T47D (cell line): ENCODE data around the gene PSAP.
A peak's percentile ranks its signal among the peaks of the same experiment; 100 is the strongest.

ENCODE experiments used
- DNase-seq, 2 experiments: peaks; one replicate each; pipeline versions ENCODE4 v3.0.0 to v3.0.0-alpha.2; 2011 to 2012; ENCODE audit warnings: low read depth in 1 of 2, low spot score in 1 of 2
- JUND ChIP-seq: IDR thresholded peaks from 2 replicates; pipeline ENCODE4 v1.6.1; 2012; ENCODE audit warnings: low read depth
- in situ Hi-C: cut with HindIII; loops from 2 replicates; pipeline ENCODE4 v1.10.0; 2016; ENCODE audit warnings: low sequenced_read_pairs, low pct_unique_long_range_greater_than_20kb

The PSAP gene

DNA sequence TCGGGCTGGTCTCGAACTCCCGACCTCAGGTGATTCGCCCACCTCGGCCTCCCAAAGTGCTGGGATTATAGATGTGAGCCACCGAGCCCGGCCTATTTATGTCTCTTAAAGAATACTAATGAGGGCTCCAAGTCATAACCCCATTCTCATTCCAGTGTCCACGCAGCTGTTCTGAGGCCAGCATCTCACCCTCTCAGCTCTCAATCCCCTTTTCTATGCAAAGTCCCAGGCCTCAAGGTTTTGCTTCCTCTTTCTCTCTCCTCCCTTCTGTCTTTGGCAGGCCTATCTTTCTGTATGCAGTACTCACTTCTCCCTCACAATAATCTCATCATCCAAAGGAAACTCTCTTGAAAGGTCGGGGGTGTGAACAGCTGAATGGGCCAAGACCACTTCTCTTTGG is 49.7 kb downstream of the PSAP start:
- in situ Hi-C loops: no loop called here
- no peak for DNase-seq
- no peak for TF ChIP-seq JUND

DNA sequence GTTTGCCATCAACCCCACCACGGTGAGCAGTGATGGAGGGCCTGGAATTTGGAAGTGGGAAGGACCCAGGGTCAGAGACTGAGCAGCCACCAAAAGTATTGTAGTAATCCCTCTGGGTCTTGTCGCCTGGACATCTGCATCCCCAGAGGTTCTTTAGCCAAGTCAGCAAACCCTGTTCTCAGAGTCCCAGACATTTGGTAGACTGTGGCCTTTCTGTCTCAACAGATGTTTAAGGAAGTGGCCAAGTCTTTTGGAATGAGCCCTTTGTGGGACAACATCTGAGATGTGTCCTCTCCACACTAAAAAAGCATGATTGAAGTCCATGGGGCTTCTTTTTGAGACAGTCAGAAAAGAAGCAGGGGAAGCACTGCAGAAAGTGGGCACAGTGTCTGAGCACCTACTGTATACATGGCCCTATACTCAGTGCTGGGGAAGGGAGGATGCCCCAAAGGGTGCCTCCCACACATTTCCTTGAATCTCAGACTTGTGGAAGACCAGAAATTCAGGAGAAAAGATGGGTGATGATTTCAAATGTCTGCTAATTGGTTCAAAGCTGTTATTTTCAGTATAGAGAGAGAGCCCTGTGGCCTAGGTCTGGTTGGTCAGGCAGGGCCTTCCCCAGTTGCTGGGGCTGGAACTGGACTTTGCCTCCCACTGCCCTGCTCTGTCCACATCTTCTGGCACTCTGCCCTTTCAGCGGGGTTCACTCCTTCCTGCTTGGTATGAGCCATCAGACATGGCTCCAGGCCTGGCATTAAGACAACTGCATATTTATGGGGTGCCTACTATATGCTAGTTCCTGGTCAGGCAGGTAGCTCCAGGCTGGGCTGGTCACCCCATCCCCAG is 51.2 kb downstream of the PSAP start:
- DNase-seq: no peak
- in situ Hi-C loops: no loop called here
- no peak for TF ChIP-seq JUND

DNA sequence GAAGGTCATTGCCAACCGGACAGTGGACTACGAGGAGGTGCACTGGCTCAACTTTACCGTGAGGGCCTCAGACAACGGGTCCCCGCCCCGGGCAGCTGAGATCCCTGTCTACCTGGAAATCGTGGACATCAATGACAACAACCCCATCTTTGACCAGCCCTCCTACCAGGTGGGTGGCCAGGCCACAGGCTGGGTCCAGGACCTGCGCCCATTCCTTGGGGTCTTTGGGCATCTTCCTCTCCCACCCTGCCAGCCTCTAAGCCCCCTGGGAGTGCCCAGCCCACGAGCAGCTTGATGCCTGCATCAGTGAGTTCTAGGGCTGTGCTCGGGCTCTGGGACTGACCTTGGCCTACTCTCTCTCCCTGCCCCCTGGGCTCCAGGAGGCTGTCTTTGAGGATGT is 51.9 kb downstream of the PSAP start:
- no peak for DNase-seq
- in situ Hi-C loops: no loop called here
- no peak for TF ChIP-seq JUND

DNA sequence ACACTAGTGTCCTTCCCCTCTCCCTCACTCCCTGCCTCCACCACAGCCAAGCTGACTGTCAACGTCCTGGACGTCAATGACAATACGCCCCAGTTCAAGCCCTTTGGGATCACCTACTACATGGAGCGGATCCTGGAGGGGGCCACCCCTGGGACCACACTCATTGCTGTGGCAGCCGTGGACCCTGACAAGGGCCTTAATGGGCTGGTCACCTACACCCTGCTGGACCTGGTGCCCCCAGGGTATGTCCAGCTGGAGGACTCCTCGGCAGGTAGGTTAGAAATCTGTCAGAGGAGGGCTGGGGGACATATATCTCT is 52.8 kb downstream of the PSAP start:
- in situ Hi-C loops: no loop called here
- DNase-seq: no peak
- no peak for TF ChIP-seq JUND

DNA sequence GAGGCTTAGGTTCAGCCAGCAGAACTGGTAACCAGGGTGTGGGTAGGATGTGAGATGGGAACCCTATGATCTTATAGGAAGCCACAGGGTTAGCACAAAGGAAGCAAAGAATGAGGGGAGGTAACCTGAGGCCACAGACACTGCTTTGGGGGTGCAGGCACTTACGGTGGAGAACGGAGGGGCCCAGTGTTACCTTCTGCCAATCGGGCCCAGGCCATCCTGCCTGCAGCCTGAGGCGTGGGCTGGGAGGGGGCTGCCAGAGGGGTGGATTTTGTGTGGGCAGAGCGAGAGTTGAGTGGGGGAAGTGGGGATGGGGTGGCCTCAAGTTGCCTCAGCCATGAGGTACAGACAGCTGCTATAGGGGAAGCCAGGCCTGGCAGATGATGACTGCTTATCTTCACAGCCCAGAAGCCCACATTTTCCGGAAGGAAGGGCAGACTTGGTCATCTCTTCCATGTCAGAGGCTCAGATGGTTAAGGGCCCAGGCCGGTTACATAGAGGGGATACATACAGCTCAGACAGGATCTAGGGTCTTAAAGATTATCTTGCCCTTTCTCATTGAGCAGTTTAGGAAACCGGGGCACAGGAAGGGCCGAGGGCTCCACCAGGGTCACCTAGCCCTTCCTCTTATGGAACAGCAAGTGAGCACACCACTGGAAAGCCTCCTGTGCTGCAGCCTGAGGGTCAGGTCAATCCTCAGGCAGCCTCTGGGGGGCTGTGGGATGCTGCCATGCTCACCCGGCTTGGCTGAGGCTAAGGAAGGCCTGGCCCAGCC is 53.3 kb downstream of the PSAP start:
- TF ChIP-seq JUND: no peak
- no peak for DNase-seq
- in situ Hi-C loops: no loop called here

DNA sequence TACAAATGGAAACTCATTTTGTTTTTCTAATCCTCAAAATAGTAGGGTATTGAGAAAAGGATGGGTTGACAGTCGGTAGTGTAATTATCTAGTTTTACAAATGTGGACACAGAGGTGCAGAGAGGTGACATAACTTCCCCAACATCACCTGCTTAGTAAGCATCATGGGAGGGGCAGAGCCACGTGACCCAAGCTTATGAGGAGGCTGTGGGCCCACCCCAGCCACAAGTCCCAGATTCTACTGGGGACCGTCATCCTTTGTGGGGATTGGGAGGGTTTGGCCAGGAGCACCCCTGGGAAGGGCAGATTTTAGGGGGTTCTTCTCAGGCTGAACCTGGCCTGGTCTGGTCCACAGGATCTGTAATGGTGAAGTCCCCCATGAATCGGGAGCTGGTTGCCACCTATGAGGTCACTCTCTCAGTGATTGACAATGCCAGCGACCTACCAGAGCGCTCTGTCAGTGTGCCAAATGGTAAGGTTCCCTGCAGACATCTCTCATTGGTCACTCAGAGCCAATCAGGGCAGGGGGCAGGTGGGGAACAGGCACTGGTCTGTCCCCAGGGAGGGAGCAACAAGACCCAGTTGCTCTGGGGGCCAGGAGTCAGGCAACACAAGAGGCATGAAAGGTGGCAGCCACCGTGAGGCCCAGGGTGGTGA is 54.2 kb downstream of the PSAP start:
- in situ Hi-C loops: no loop called here
- TF ChIP-seq JUND: no peak
- peak in 1 of 2 experiments; percentile 32 for DNase-seq

DNA sequence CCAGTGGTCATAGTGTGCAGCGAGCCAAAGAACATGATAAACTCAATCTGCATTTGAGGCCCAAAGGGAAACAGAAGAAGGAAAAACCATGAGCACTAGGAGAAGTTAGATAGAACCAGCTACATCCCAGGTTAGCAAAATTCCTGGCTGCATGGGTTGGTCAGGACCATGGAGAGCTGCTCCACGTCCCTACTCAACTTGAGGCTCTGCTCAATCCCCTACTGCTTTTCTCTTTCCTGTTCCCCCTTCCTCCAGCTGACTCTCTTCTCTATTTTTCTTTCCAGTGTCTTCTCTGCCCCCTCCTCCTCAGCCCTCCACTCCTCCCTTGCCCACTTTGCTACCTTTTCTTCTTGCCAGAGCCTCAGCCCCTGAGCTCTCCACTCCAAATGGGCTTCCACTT is 55.8 kb downstream of the PSAP start:
- DNase-seq: peak; percentile 44 to 48
- no peak for TF ChIP-seq JUND
- in situ Hi-C loops: no loop called here

DNA sequence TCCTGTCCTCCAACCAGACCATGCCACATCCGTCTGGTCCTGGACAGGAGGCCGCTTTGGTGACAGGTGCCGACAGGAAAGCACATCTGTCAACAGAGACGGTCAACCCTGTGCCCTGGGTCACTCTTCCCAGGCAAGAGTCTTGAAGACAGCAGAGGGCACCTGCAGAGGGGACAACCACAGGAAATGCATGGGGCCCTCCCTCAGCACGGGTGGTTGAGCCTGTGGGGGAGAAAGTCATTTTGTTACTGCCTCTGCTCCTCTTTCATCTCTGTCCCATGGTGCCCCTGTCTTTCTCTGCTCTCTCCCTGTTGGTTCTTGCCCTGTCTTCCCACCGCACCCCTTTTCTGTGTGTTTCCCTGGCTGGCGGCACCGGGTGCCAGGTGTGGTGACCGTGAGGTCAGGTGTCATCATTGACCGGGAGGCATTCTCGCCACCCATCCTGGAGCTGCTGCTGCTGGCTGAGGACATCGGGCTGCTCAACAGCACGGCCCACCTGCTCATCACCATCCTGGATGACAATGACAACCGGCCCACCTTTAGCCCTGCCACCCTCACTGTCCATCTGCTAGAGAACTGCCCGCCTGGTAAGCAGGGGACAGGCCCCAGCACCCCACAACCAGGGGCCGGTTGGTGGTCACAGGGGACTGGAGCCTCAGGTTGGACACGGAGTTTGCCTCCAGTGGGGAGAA is 60.2 kb downstream of the PSAP start:
- DNase-seq: no peak
- in situ Hi-C loops: no loop called here
- no peak for TF ChIP-seq JUND

DNA sequence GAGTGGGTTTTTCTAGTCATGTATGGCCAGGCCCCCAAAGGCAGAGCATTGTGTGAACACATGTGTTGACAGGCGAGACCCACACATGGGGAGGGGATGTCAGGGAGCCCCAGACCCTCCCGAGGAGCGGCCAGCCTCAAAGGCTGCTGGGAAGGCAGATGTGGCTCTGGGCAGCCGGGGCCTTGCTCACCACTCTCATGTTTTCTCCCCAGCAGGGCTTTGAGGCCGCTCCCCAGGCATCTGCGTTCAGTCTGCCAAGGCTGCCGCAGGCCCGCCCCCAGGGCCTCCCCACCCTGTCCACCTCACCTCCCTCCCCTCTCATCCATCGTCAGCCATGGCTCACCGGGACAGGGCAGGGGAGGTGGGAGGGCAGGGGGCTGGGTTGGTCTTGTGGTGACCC is 61.2 kb downstream of the PSAP start:
- no peak for DNase-seq
- no peak for TF ChIP-seq JUND
- in situ Hi-C loops: no loop called here

DNA sequence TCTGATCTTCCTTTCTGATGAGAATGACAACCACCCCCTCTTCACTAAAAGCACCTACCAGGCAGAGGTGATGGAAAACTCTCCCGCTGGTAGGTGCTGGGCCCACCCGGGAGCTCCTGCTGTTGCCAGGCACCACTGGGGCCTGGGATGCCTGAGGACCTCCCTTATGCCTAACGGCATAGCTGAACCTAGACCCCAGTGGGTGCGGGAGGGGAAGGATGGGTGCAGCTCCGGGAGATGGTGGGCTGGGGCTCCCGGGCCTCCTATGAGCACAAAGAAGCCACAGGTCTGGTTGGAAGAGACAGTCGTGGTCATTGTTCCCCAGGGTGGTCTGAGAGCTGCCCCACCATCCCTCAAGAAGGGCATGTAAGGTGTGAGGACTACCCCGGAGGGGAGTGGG is 62.1 kb downstream of the PSAP start:
- no peak for TF ChIP-seq JUND
- no peak for DNase-seq
- in situ Hi-C loops: no loop called here

DNA sequence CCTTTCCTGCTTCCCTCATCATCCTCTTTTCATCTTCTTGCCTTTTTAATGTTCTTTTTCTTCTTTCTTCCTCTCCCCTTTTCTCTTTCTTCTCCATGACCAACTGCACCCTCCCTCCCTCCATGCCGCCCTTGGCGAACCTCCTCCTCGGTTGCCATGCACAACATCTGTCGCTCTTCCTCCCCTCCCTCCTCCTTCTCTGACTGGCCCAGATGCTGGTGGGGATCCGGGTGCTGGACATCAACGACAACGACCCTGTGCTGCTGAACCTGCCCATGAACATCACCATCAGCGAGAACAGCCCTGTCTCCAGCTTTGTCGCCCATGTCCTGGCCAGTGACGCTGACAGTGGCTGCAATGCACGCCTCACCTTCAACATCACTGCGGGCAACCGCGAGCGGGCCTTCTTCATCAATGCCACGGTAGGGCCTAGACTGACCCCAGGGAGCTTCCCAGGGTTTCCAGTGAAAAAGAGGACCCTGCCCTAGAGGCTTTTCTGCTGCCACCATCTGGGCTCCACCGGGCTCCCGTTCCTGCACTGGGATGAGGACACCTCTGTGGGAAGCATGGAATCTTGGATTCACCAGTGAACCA is 66.3 kb downstream of the PSAP start:
- DNase-seq: no peak
- in situ Hi-C loops: no loop called here
- TF ChIP-seq JUND: no peak
